Fibroblast of pulmonary artery (primary cell): ENCODE measurements around the gene KCNN3.

Source experiments
- DNase-seq: peaks from one replicate; pipeline ENCODE4 v3.0.0-alpha.2; 2010; ENCODE audit warnings: low read depth
- H3K4me3 ChIP-seq: replicated peaks from 2 replicates; pipeline ENCODE4 v1.5.1; 2011; ENCODE audit warnings: low read depth, mild to moderate bottlenecking, control low read depth, low read length, moderate library complexity
- CTCF ChIP-seq: IDR thresholded peaks from 2 replicates; pipeline ENCODE4 v1.5.1; 2011; ENCODE audit warnings: mild to moderate bottlenecking, control low read depth, low read length, inconsistent platforms; ENCODE audit errors: missing control alignments

Gene KCNN3

GRCh38 chr1:154752273-154753030 lies 117.6 kb downstream of the KCNN3 start:
- H3K4me3 ChIP-seq, result no peak overlapping the region
- DNase-seq, result no peak
- peak; percentile 9 for TF ChIP-seq CTCF

GRCh38 chr1:154751690-154752089 lies 118.4 kb downstream of the KCNN3 start:
- peak; percentile 82 for DNase-seq
- H3K4me3 ChIP-seq, result no peak overlapping the region
- no peak for TF ChIP-seq CTCF

- TF ChIP-seq CTCF, result no peak
- DNase-seq, result no peak
- H3K4me3 ChIP-seq, result no peak overlapping the region
These were observed 119.1 kb downstream of the KCNN3 start for GRCh38 chr1:154750681-154751665.

- DNase-seq, result peak; percentile 45
- no peak overlapping the region for H3K4me3 ChIP-seq
- peak; percentile 47 for TF ChIP-seq CTCF
These were observed 120.9 kb downstream of the KCNN3 start for GRCh38 chr1:154749078-154749760.

- DNase-seq, result no peak
These were observed 121.7 kb downstream of the KCNN3 start for GRCh38 chr1:154748405-154748775.

More at GRCh38 chr1:154748405-154748775, 121.7 kb downstream of the KCNN3 start:
- H3K4me3 ChIP-seq, result no peak overlapping the region
- TF ChIP-seq CTCF, result no peak
